CD4-positive, alpha-beta T cell (primary cell): Measurements from ENCODE around the gene GPD1L. TPM values are rescaled to one million over a fixed set of nuclear protein-coding genes. Genes with fewer than 3 reads are reported as not detected.

Experiments
- ATAC-seq: fragments of 200-7000 bp; cut with Tn5 transposase; one replicate; pipeline ENCODE4 v1.10.0; 2022; ENCODE audit warnings: mild to moderate bottlenecking; ENCODE audit not compliant: poor library complexity
- CTCF ChIA-PET: fragments of 350-600 bp; sonication (Branson Sonifier 250); formaldehyde crosslinking; loops from one replicate; lab custom pipeline; 2021; ENCODE audit warnings: antibody characterized with exemption, inconsistent platforms; lab: Charles Lee
- POLR2A ChIA-PET: fragments of 350-600 bp; sonication (Branson Sonifier 250); formaldehyde crosslinking; loops from one replicate; lab custom pipeline; 2021; ENCODE audit warnings: antibody characterized with exemption, inconsistent platforms; lab: Charles Lee
- DNase-seq, 14 experiments: peaks; one replicate each; pipeline ENCODE4 v3.0.0-alpha.2; 2013 to 2020; ENCODE audit warnings: mixed read lengths in 2 of 14
- H3K27ac ChIP-seq, 2 donors: one replicate each; pipeline versions ENCODE4 v1.5.1 to v1.7.0; 2013; ENCODE audit warnings: low read length in 2 of 2, low read depth in 1 of 2, mild to moderate bottlenecking in 1 of 2
- H3K27me3 ChIP-seq, 2 experiments: 1 replicate in 1 of 2; 2 replicates in 1 of 2; pipeline versions ENCODE4 v1.6.1 to v1.7.0; 2013; ENCODE audit warnings: low read length in 2 of 2, control low read depth in 1 of 2, mild to moderate bottlenecking in 1 of 2, moderate library complexity in 1 of 2; ENCODE audit not compliant: insufficient read depth in 2 of 2, control insufficient read depth in 1 of 2
- H3K36me3 ChIP-seq: one replicate; pipeline ENCODE4 v1.6.1; 2013; ENCODE audit warnings: low read length, control low read depth; ENCODE audit not compliant: insufficient read depth
- H3K4me1 ChIP-seq: one replicate; pipeline ENCODE4 v1.6.1; 2013; ENCODE audit warnings: low read length, control low read depth; ENCODE audit not compliant: insufficient read depth
- H3K4me3 ChIP-seq: one replicate; pipeline ENCODE4 v1.5.1; 2013; ENCODE audit warnings: mild to moderate bottlenecking, low read length, moderate library complexity
- H3K9me3 ChIP-seq, 2 experiments: 1 replicate in 1 of 2; 2 replicates in 1 of 2; pipeline versions ENCODE4 v1.6.1 to v1.7.0; 2013; ENCODE audit warnings: low read length in 2 of 2, mild to moderate bottlenecking in 2 of 2, control low read depth in 1 of 2, moderate library complexity in 1 of 2; ENCODE audit not compliant: control insufficient read depth in 1 of 2, insufficient read depth in 1 of 2
- H3K27ac Mint-ChIP-seq: one replicate; pipeline ENCODE4 v1.8.0; 2020; ENCODE audit warnings: mixed read lengths
- H3K27me3 Mint-ChIP-seq: one replicate; pipeline ENCODE4 v1.8.0; 2021; ENCODE audit warnings: mixed read lengths
- H3K36me3 Mint-ChIP-seq: one replicate; pipeline ENCODE4 v1.8.0; 2021; ENCODE audit warnings: low read depth, mixed read lengths
- H3K4me1 Mint-ChIP-seq: one replicate; pipeline ENCODE4 v1.8.0; 2021; ENCODE audit warnings: low read depth, mixed read lengths
- H3K4me3 Mint-ChIP-seq: one replicate; pipeline ENCODE4 v1.8.0; 2020; ENCODE audit warnings: mild to moderate bottlenecking, mixed read lengths
- H3K9me3 Mint-ChIP-seq: one replicate; pipeline ENCODE4 v1.8.0; 2020; ENCODE audit warnings: mixed read lengths
- CTCF ChIP-seq: fragments of 200-600 bp; IDR thresholded peaks from one replicate; pipeline ENCODE4 v1.8.0; 2022; ENCODE audit warnings: antibody characterized with exemption, mild to moderate bottlenecking
- intact Hi-C, 2 experiments: fragments of 100-400 bp; cut with DNase I in 1 of 2; cut with micrococcal nuclease in 1 of 2; formaldehyde crosslinking; loops; one replicate each; pipeline versions ENCODE4 v1.15.1 to v1.9.0; 2023 to 2025; cut with DNase I, micrococcal nuclease
- total RNA-seq, 174 experiments: library from RNA in 2 of 174; stranded (reverse) in 2 of 174; gene quantifications; one replicate each; pipeline ENCODE4 v1.2.3 and lab custom pipeline; 2021 to 2026

Gene GPD1L
- total RNA-seq, 2 experiments from 2014 or later = 15.3 to 16.0 TPM

GRCh38 chr3:32121137-32121536 lies 14.7 kb downstream of the GPD1L start:
- no peak overlapping the region for H3K27ac ChIP-seq
- Mint-ChIP-seq H3K9me3 (no peaks in the 10 kb centered on the region), H3K4me3 (no peak overlapping the region), H3K4me1 (peaks cover 51% of the 10 kb centered on the region), H3K27ac (no peak overlapping the region), H3K27me3 (no peaks in the 10 kb centered on the region), H3K36me3 (peaks cover 5% of the 10 kb centered on the region)
- no peaks in the 10 kb centered on the region for H3K27me3 ChIP-seq
- ATAC-seq (no peak), DNase-seq (no peak)
- H3K4me1 ChIP-seq = peaks cover 7% of the 10 kb centered on the region
- no peaks in the 10 kb centered on the region for H3K9me3 ChIP-seq
- intact Hi-C loops = no loop called here
- ChIA-PET POLR2A (no interaction called here), CTCF (no interaction called here)
- H3K36me3 ChIP-seq = no peaks in the 10 kb centered on the region
- H3K4me3 ChIP-seq = no peak overlapping the region
- no peak for TF ChIP-seq CTCF

GRCh38 chr3:32123620-32124019 lies 17.2 kb downstream of the GPD1L start:
- Histone ChIP-seq H3K27ac (no peak overlapping the region), H3K4me1 (peaks cover 7% of the 10 kb centered on the region), H3K4me3 (no peak overlapping the region), H3K36me3 (peaks cover 9% of the 10 kb centered on the region), H3K9me3 (no peaks in the 10 kb centered on the region), H3K27me3 (no peaks in the 10 kb centered on the region)
- Mint-ChIP-seq H3K4me1 (peaks cover 38% of the 10 kb centered on the region), H3K36me3 (peaks cover 14% of the 10 kb centered on the region), H3K9me3 (no peaks in the 10 kb centered on the region), H3K27me3 (no peaks in the 10 kb centered on the region), H3K27ac (no peak overlapping the region), H3K4me3 (no peak overlapping the region)
- intact Hi-C loops = no loop called here
- POLR2A ChIA-PET = no interaction called here
- DNase-seq (no peak), ATAC-seq (no peak)
- CTCF ChIA-PET = no interaction called here
- TF ChIP-seq CTCF = no peak

GRCh38 chr3:32125012-32125411 lies 18.6 kb downstream of the GPD1L start:
- H3K36me3 ChIP-seq = peaks cover 16% of the 10 kb centered on the region
- no peaks in the 10 kb centered on the region for H3K27me3 ChIP-seq
- ATAC-seq = no peak
- no peaks in the 10 kb centered on the region for H3K9me3 ChIP-seq
- no peak for TF ChIP-seq CTCF
- Mint-ChIP-seq H3K27me3 (no peaks in the 10 kb centered on the region), H3K36me3 (peaks cover 28% of the 10 kb centered on the region), H3K9me3 (no peaks in the 10 kb centered on the region), H3K27ac (no peak overlapping the region), H3K4me1 (peaks cover 31% of the 10 kb centered on the region), H3K4me3 (no peak overlapping the region)
- intact Hi-C loops = no loop called here
- ChIA-PET CTCF (no interaction called here), POLR2A (no interaction called here)
- H3K27ac ChIP-seq = no peak overlapping the region
- DNase-seq = no peak
- H3K4me1 ChIP-seq = peaks cover 2% of the 10 kb centered on the region
- H3K4me3 ChIP-seq = no peak overlapping the region
